Activated CD4-positive, CD25-positive, alpha-beta regulatory T cell treated with anti-CD3 and anti-CD28 coated beads, Interleukin-2, amount 50 U/mL, for 24 hours (primary cell): Measurements from ENCODE around the gene BAG3.

Experiments used
- ATAC-seq, 2 donors: fragments of 150-1000 bp; cut with Tn5 transposase; one replicate each; pipeline ENCODE4 v1.10.0; 2021; ENCODE audit warnings: mild to moderate bottlenecking in 1 of 2, moderate library complexity in 1 of 2

The BAG3 gene

GRCh38 chr10:119667562-119668328 lies 16.6 kb downstream of the BAG3 start:
- ATAC-seq, result no peak

GRCh38 chr10:119668461-119668860 lies 17.3 kb downstream of the BAG3 start:
- ATAC-seq, result no peak

- ATAC-seq, result no peak
Measured at GRCh38 chr10:119669331-119669730, 18.2 kb downstream of the BAG3 start.

- no peak for ATAC-seq
Measured at GRCh38 chr10:119669975-119670640, 18.9 kb downstream of the BAG3 start.

GRCh38 chr10:119670717-119671116 lies 19.5 kb downstream of the BAG3 start:
- no peak for ATAC-seq

- no peak for ATAC-seq
Measured at GRCh38 chr10:119671381-119671780, 20.2 kb downstream of the BAG3 start.

- no peak for ATAC-seq
Measured at GRCh38 chr10:119672291-119672690, 21.1 kb downstream of the BAG3 start.

GRCh38 chr10:119673271-119673670 lies 22.1 kb downstream of the BAG3 start:
- ATAC-seq, result no peak

- ATAC-seq, result no peak
Measured at GRCh38 chr10:119675483-119676170, 24.4 kb downstream of the BAG3 start.

- ATAC-seq, result no peak
Measured at GRCh38 chr10:119677126-119677525, 25.9 kb downstream of the BAG3 start.

- no peak for ATAC-seq
Measured at GRCh38 chr10:119677904-119678755, 26.9 kb downstream of the BAG3 start.

GRCh38 chr10:119679480-119679829 lies 28.3 kb downstream of the BAG3 start:
- no peak for ATAC-seq

- no peak for ATAC-seq
Measured at GRCh38 chr10:119680050-119680449, 28.9 kb downstream of the BAG3 start.

- no peak for ATAC-seq
Measured at GRCh38 chr10:119680650-119681081, 29.5 kb downstream of the BAG3 start.

- ATAC-seq, result peak; percentile 92 to 95
Measured at GRCh38 chr10:119686465-119687191, 35.4 kb downstream of the BAG3 start.

- ATAC-seq, result no peak
Measured at GRCh38 chr10:119687192-119688032, 36.2 kb downstream of the BAG3 start.

GRCh38 chr10:119688033-119688508 lies 36.9 kb downstream of the BAG3 start:
- no peak for ATAC-seq

GRCh38 chr10:119689016-119689580 lies 37.9 kb downstream of the BAG3 start:
- ATAC-seq, result no peak

- no peak for ATAC-seq
Measured at GRCh38 chr10:119691726-119692125, 40.5 kb downstream of the BAG3 start.

- ATAC-seq, result peak in 1 of 2 donors; percentile 53
Measured at GRCh38 chr10:119693262-119693957, 42.2 kb downstream of the BAG3 start.
